ENCODE results near the gene LYZL4. TPM values are rescaled to one million over a fixed set of nuclear protein-coding genes. Genes with fewer than 3 reads are reported as not detected.

The LYZL4 gene
- not detected for polyA plus RNA-seq

DNA sequence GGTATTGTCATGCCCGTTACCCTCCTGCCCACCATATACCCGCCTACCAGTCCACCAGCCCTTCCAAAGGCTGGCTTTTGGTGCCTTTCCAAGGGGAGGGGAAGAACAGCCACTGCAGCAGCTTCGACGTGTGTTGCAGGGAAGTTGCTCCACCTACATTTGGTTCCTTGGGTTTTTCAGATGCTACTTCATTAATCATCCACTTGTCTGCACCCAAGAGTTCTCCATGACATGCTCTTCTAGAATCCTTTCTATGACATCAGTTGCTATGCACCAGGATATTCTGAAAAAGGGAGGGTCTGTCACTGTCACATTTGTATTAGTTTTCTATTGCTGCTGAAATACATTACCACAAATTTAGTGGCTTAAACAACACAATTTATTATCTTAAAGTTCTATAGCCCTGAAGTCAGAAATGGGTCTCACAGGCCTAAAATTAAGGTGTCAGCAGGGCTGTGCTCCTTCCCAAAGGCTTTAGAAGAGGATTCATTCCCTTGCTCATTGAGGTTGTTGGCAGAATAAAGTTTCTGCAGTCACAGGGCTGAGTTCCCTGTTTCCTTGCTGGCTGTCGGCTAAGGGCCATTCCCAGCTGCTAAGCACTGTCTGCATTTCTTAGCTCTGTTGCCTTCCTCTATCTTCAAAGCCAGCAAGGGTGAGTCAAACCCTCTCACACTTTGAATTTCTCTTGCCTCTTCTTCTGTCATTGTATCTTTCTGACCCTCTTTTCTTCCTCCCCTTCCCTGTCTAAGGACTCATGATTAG lies at the start of gene LYZL4:
LYZL4 (minus strand) TSS at position 241 of the 762 bp plus-strand sequence. CDS start 3,359 bp downstream, outside the sequence.
- Mint-ChIP-seq H3K4me1 (peaks cover 0 to 4% (median 0%) of the 10 kb centered on the region in 3 donors), H3K27ac (peak within 1 kb of the TSS in 1 of 3 donors; percentile 58), H3K4me3 (no peak within 1 kb of the TSS), H3K36me3 (no peaks in the 10 kb centered on the region), H3K9me3 (peaks cover 0 to 2% (median 0%) of the 10 kb centered on the region in 3 donors), H3K27me3 (peaks cover 19% of the 10 kb centered on the region)

- H3K4me3 Mint-ChIP-seq = no peak overlapping the region
- peaks cover 5% of the 10 kb centered on the region for H3K27me3 Mint-ChIP-seq
- no peaks in the 10 kb centered on the region for H3K4me1 Mint-ChIP-seq
- peaks cover 1% of the 10 kb centered on the region for H3K36me3 Mint-ChIP-seq
- no peak overlapping the region for H3K27ac Mint-ChIP-seq
- H3K9me3 Mint-ChIP-seq = peaks cover 0 to 4% (median 2%) of the 10 kb centered on the region in 3 donors
Measured at GRCh38 chr3:42459151-42459550, 48.7 kb upstream of the LYZL4 start.

GRCh38 chr3:42456211-42456610 lies 45.8 kb upstream of the LYZL4 start:
- Mint-ChIP-seq H3K4me1 (peaks cover 0 to under 1% (median 0%) of the 10 kb centered on the region in 3 donors), H3K36me3 (peaks cover 1% of the 10 kb centered on the region), H3K27ac (no peak overlapping the region), H3K27me3 (peaks cover 3% of the 10 kb centered on the region), H3K9me3 (peaks cover 0 to 9% (median 2%) of the 10 kb centered on the region in 3 donors), H3K4me3 (no peak overlapping the region)

GRCh38 chr3:42451546-42452230 lies 41.3 kb upstream of the LYZL4 start:
- Mint-ChIP-seq H3K4me3 (no peak overlapping the region), H3K9me3 (peaks cover 0 to 9% (median 2%) of the 10 kb centered on the region in 3 donors), H3K4me1 (peaks cover 0 to 5% (median 4%) of the 10 kb centered on the region in 3 donors), H3K27me3 (peaks cover 2% of the 10 kb centered on the region), H3K36me3 (peaks cover 1% of the 10 kb centered on the region), H3K27ac (no peak overlapping the region)

- H3K4me3 Mint-ChIP-seq = no peak overlapping the region
- peaks cover 0 to 9% (median 2%) of the 10 kb centered on the region in 3 donors for H3K9me3 Mint-ChIP-seq
- H3K36me3 Mint-ChIP-seq = peaks cover 1% of the 10 kb centered on the region
- no peaks in the 10 kb centered on the region for H3K27me3 Mint-ChIP-seq
- H3K27ac Mint-ChIP-seq = no peak overlapping the region
- H3K4me1 Mint-ChIP-seq = peaks cover 0 to 5% (median 4%) of the 10 kb centered on the region in 3 donors
Measured at GRCh38 chr3:42451116-42451515, 40.7 kb upstream of the LYZL4 start.

- H3K27me3 Mint-ChIP-seq = no peaks in the 10 kb centered on the region
- H3K9me3 Mint-ChIP-seq = peaks cover 0 to 9% (median 2%) of the 10 kb centered on the region in 3 donors
- H3K27ac Mint-ChIP-seq = no peak overlapping the region
- peaks cover 1% of the 10 kb centered on the region for H3K36me3 Mint-ChIP-seq
- H3K4me1 Mint-ChIP-seq = peaks cover 0 to 5% (median 4%) of the 10 kb centered on the region in 3 donors
- no peak overlapping the region for H3K4me3 Mint-ChIP-seq
Measured at GRCh38 chr3:42450567-42450966, 40.2 kb upstream of the LYZL4 start.

GRCh38 chr3:42447481-42447880 lies 37.1 kb upstream of the LYZL4 start:
- Mint-ChIP-seq H3K27me3 (peaks cover 2% of the 10 kb centered on the region), H3K27ac (no peak overlapping the region), H3K4me3 (no peak overlapping the region), H3K4me1 (peaks cover 0 to 5% (median 5%) of the 10 kb centered on the region in 3 donors), H3K36me3 (peaks cover 1% of the 10 kb centered on the region), H3K9me3 (no peaks in the 10 kb centered on the region)

DNA sequence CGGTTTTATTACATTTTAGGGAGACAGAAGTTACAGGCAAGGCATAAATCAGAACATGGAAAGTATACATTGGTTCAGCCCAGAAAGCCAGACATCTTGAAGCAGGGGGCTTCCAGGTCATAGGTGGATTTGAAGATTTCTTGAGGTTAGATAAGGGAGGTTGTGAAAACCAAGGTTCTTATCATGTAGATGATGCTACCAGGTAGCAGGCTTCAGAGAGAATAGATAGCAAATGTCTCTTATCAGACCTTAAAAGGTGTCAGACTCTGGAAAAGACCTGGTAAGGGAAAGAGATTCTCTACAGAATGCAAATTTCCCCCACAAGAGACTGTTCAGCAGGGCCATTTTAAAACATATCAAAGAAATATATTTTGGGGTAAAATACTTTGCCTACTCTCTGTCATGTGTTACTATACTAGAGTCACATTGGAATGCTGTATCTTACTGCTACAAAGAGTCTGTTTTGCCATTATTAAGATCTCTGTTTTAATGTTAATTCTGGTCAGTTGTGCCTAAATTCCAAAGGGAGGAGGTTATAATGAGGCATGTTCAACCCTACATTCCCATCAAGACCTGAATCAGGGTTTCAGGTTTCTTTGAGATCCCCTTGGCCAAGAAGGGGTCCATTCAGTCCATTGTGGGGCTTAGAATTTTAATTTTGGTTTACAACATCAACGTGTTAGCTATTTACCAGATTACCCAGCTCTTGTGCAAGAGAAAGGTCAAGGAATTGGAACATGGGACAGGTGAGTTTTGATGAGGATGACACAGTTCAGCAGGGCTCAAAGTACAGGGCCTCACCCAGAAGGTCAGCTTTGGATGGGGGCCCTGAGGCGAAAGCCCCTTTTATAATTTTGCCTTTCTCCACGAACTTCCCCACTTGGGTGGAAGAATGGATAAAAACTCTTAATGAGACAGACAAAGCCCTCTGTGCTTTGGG lies 36.0 kb upstream of the LYZL4 start:
- Mint-ChIP-seq H3K27ac (no peak overlapping the region), H3K36me3 (peaks cover 1% of the 10 kb centered on the region), H3K4me3 (no peak overlapping the region), H3K9me3 (no peaks in the 10 kb centered on the region), H3K27me3 (peaks cover 2% of the 10 kb centered on the region), H3K4me1 (peaks cover 0 to 5% (median 5%) of the 10 kb centered on the region in 3 donors)

DNA sequence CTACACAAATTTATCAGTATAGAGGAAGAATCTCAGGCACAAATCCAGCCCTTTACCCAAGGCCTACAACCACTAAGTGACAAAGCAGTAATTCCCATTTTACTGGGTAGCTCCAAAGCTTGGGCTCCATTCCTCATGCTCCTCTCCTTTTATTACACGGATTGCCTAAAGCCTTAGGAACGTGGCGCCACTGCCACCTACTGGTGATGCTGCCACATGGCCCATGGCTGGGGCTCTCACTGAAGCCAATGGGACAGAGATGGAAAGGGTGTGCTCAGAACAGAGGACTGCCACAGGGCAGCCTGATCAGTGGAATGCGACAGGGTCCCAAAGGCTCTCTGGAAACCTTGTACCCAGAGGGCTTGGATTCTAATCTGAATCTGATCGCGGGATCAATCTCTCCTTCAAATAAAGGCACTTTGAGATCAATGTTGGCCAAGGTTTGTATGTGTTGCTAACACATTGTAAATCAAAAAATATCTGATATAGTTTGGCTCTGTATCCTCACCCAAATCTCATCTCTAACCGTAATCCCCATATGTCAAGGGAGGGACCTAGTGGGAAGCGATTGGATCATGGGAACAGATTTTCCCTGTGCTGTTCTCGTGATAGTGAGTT lies 33.5 kb upstream of the LYZL4 start:
- Mint-ChIP-seq H3K27ac (no peak overlapping the region), H3K4me3 (no peak overlapping the region)

DNA sequence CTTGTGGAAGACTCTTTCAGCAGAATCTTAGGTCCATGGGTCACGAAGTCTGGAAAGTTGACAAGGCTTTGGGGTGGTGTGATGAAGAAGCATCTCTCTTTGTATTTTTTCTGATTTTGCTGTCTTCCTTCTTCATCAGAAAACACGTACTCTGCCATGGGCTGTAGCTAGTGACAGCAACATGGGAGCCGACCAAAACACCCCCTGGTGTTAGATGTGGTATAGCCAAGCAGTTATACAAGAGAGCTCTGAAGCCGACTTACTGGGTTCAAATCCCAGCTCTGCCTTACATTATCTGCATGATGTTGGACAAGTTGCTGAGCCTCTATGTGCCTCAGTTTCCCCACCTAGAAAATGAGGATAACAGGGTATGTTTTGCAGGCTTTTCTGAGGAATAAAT lies 32.9 kb upstream of the LYZL4 start:
- H3K4me3 Mint-ChIP-seq = no peak overlapping the region
- peaks cover 0 to 3% (median 2%) of the 10 kb centered on the region in 3 donors for H3K4me1 Mint-ChIP-seq
- H3K27ac Mint-ChIP-seq = no peak overlapping the region
- peaks cover 4% of the 10 kb centered on the region for H3K27me3 Mint-ChIP-seq
- peaks cover 1% of the 10 kb centered on the region for H3K36me3 Mint-ChIP-seq
- H3K9me3 Mint-ChIP-seq = no peaks in the 10 kb centered on the region

More for the DNA sequence above, 33.5 kb upstream of the LYZL4 start:
- Mint-ChIP-seq H3K4me1 (peaks cover 0 to 3% (median 2%) of the 10 kb centered on the region in 3 donors), H3K36me3 (peaks cover 1% of the 10 kb centered on the region), H3K27me3 (peaks cover 4% of the 10 kb centered on the region), H3K9me3 (no peaks in the 10 kb centered on the region)

GRCh38 chr3:42442640-42443039 lies 32.2 kb upstream of the LYZL4 start:
- Mint-ChIP-seq H3K27ac (no peak overlapping the region), H3K4me3 (no peak overlapping the region), H3K27me3 (peaks cover 4% of the 10 kb centered on the region), H3K4me1 (peaks cover 0 to 3% (median 3%) of the 10 kb centered on the region in 3 donors), H3K9me3 (no peaks in the 10 kb centered on the region), H3K36me3 (peaks cover 1% of the 10 kb centered on the region)

- H3K4me1 Mint-ChIP-seq = peaks cover 0 to 3% (median 3%) of the 10 kb centered on the region in 3 donors
Measured at GRCh38 chr3:42441791-42442190, 31.4 kb upstream of the LYZL4 start.

GRCh38 chr3:42440924-42441323 lies 30.5 kb upstream of the LYZL4 start:
- Mint-ChIP-seq H3K36me3 (peaks cover 1% of the 10 kb centered on the region), H3K27me3 (peaks cover 4% of the 10 kb centered on the region), H3K27ac (no peak overlapping the region), H3K9me3 (no peaks in the 10 kb centered on the region), H3K4me3 (no peak overlapping the region), H3K4me1 (peaks cover 0 to 3% (median 3%) of the 10 kb centered on the region in 3 donors)

More at GRCh38 chr3:42441791-42442190, 31.4 kb upstream of the LYZL4 start:
- H3K9me3 Mint-ChIP-seq = no peaks in the 10 kb centered on the region
- no peak overlapping the region for H3K27ac Mint-ChIP-seq
- peaks cover 1% of the 10 kb centered on the region for H3K36me3 Mint-ChIP-seq
- peaks cover 4% of the 10 kb centered on the region for H3K27me3 Mint-ChIP-seq
- H3K4me3 Mint-ChIP-seq = no peak overlapping the region
